Progenitor cell of endocrine pancreas (in vitro differentiated cells): ENCODE data around the gene HIRIP3. TPM values are rescaled to one million over a fixed set of nuclear protein-coding genes. Genes with fewer than 3 reads are reported as not detected.
"Not testable (repeated sequence)": the region's sequence is repeated elsewhere in the genome, so short reads cannot be mapped to it uniquely, and the experiment has no call there.

ENCODE experiments used
- DNase-seq: peaks from one replicate; pipeline ENCODE4 v3.0.0; 2021; ENCODE audit warnings: low spot score; ENCODE audit not compliant: unreplicated experiment
- H3K27ac Mint-ChIP-seq: 2 replicates; pipeline ENCODE4 v1.8.0; 2021; ENCODE audit warnings: mild to moderate bottlenecking, moderate library complexity, mixed read lengths
- H3K27me3 Mint-ChIP-seq: 2 replicates; pipeline ENCODE4 v1.8.0; 2021; ENCODE audit warnings: mixed read lengths
- H3K36me3 Mint-ChIP-seq: 2 replicates; pipeline ENCODE4 v1.8.0; 2022; ENCODE audit warnings: mixed read lengths; ENCODE audit not compliant: insufficient read depth
- H3K4me1 Mint-ChIP-seq: 2 replicates; pipeline ENCODE4 v1.8.0; 2021; ENCODE audit warnings: low read depth, mixed read lengths
- H3K4me3 Mint-ChIP-seq: 2 replicates; pipeline ENCODE4 v1.8.0; 2021; ENCODE audit warnings: low read depth, mild to moderate bottlenecking, moderate library complexity, mixed read lengths
- H3K9me3 Mint-ChIP-seq: 2 replicates; pipeline ENCODE4 v1.8.0; 2021; ENCODE audit warnings: low read depth, mixed read lengths
- CTCF ChIP-seq: fragments of 200-600 bp; sonication (generic); IDR thresholded peaks from one replicate; pipeline ENCODE4 v1.5.0; 2021; ENCODE audit warnings: antibody characterized with exemption, mild to moderate bottlenecking; ENCODE audit not compliant: unreplicated experiment
- total RNA-seq: library from RNA; stranded (reverse); gene quantifications from 2 replicates; pipeline ENCODE4 v1.2.1, GENCODE V29; 2021

HIRIP3 gene
- total RNA-seq, 1 donor from 2014 or later, result 11.4 TPM

- DNase-seq, result no peak
- no peaks in the 10 kb centered on the region for H3K27me3 Mint-ChIP-seq
- no peaks in the 10 kb centered on the region for H3K4me1 Mint-ChIP-seq
- H3K4me3 Mint-ChIP-seq, result no peak overlapping the region
- TF ChIP-seq CTCF, result no peak
- H3K9me3 Mint-ChIP-seq, result peaks cover 6% of the 10 kb centered on the region
- H3K27ac Mint-ChIP-seq, result no peak overlapping the region
- peaks cover 37% of the 10 kb centered on the region for H3K36me3 Mint-ChIP-seq
Observed at GRCh38 chr16:29968205-29968604, 27.2 kb downstream of the HIRIP3 start.

GRCh38 chr16:29963021-29963743 lies 32.2 kb downstream of the HIRIP3 start:
- no peaks in the 10 kb centered on the region for H3K9me3 Mint-ChIP-seq

GRCh38 chr16:29962344-29962994 lies 32.9 kb downstream of the HIRIP3 start:
- peaks cover 8% of the 10 kb centered on the region for H3K36me3 Mint-ChIP-seq

More at GRCh38 chr16:29963021-29963743, 32.2 kb downstream of the HIRIP3 start:
- Mint-ChIP-seq H3K27ac (peak overlapping the region; percentile 82), H3K36me3 (peaks cover 10% of the 10 kb centered on the region), H3K27me3 (no peaks in the 10 kb centered on the region), H3K4me3 (peak overlapping the region; percentile 83), H3K4me1 (peaks cover 10% of the 10 kb centered on the region)
- DNase-seq, result no peak
- no peak for TF ChIP-seq CTCF

GRCh38 chr16:29961479-29962343 lies 33.7 kb downstream of the HIRIP3 start, which contains the start of gene TMEM219:
TSS of gene TMEM219 (plus strand) at chr16:29962079. CDS start at chr16:29963144, 1,065 bp downstream.
- Mint-ChIP-seq H3K4me1 (peaks cover 10% of the 10 kb centered on the region), H3K27ac (peak within 1 kb of the TSS; percentile 95), H3K4me3 (peak within 1 kb of the TSS; percentile 83), H3K9me3 (no peaks in the 10 kb centered on the region), H3K27me3 (no peaks in the 10 kb centered on the region), H3K36me3 (peaks cover 8% of the 10 kb centered on the region)
- peak; percentile 48 for TF ChIP-seq CTCF
- DNase-seq, result peak; percentile 90

More at GRCh38 chr16:29962344-29962994, 32.9 kb downstream of the HIRIP3 start:
- no peak for TF ChIP-seq CTCF
- no peaks in the 10 kb centered on the region for H3K27me3 Mint-ChIP-seq
- no peak for DNase-seq
- H3K9me3 Mint-ChIP-seq, result no peaks in the 10 kb centered on the region
- H3K4me1 Mint-ChIP-seq, result peaks cover 10% of the 10 kb centered on the region
- H3K27ac Mint-ChIP-seq, result peak overlapping the region; percentile 95
- H3K4me3 Mint-ChIP-seq, result peak overlapping the region; percentile 83

GRCh38 chr16:29961127-29961478 lies 34.3 kb downstream of the HIRIP3 start:
- H3K27ac Mint-ChIP-seq, result peak overlapping the region; percentile 92
- H3K4me3 Mint-ChIP-seq, result peak overlapping the region; percentile 83
- H3K27me3 Mint-ChIP-seq, result no peaks in the 10 kb centered on the region
- peaks cover 8% of the 10 kb centered on the region for H3K36me3 Mint-ChIP-seq
- H3K4me1 Mint-ChIP-seq, result peaks cover 10% of the 10 kb centered on the region
- H3K9me3 Mint-ChIP-seq, result no peaks in the 10 kb centered on the region
- DNase-seq, result no peak
- no peak for TF ChIP-seq CTCF

- peaks cover 10% of the 10 kb centered on the region for H3K4me1 Mint-ChIP-seq
- peak overlapping the region; percentile 42 for H3K4me3 Mint-ChIP-seq
- not testable (repeated sequence) for H3K27ac Mint-ChIP-seq, H3K36me3 Mint-ChIP-seq, H3K27me3 Mint-ChIP-seq, DNase-seq, H3K9me3 Mint-ChIP-seq
Observed at GRCh38 chr16:29959821-29960220, 35.6 kb downstream of the HIRIP3 start.
